Heart right ventricle (tissue), 16 donors: Measurements from ENCODE around the gene TICRR. TPM values are rescaled to one million over a fixed set of nuclear protein-coding genes. Genes with fewer than 3 reads are reported as not detected.
"Not testable (repeated sequence)": the region's sequence is repeated elsewhere in the genome, so short reads cannot be mapped to it uniquely, and the experiment has no call there.

Source experiments
- ATAC-seq, 8 donors: fragments of 200-7000 bp; cut with Tn5 transposase; one replicate each; pipeline ENCODE4 v1.9.1; 2020; ENCODE audit warnings: mild to moderate bottlenecking in 8 of 8, moderate library complexity in 8 of 8, moderate number of reproducible peaks in 1 of 8
- DNase-seq, 2 donors: peaks; one replicate each; pipeline ENCODE4 v3.0.0-alpha.2; 2020
- H3K27ac ChIP-seq, 10 donors: fragments of 200-600 bp; sonication (generic) in 2 of 10; one replicate each; pipeline versions ENCODE4 v1.5.0 to v1.8.0; 2020 to 2022; ENCODE audit warnings: mild to moderate bottlenecking in 3 of 10
- H3K27me3 ChIP-seq, 7 donors: fragments of 200-600 bp; one replicate each; pipeline ENCODE4 v1.8.0; 2021 to 2022; ENCODE audit warnings: mild to moderate bottlenecking in 2 of 7
- H3K36me3 ChIP-seq, 9 donors: fragments of 200-600 bp; sonication (generic) in 1 of 9; one replicate each; pipeline versions ENCODE4 v1.5.0 to v1.8.0; 2020 to 2022; ENCODE audit warnings: mild to moderate bottlenecking in 2 of 9
- H3K4me1 ChIP-seq, 9 donors: fragments of 200-600 bp; sonication (generic) in 1 of 9; one replicate each; pipeline versions ENCODE4 v1.5.0 to v1.8.0; 2020 to 2022; ENCODE audit warnings: mild to moderate bottlenecking in 4 of 9
- H3K4me3 ChIP-seq, 10 donors: fragments of 200-600 bp; sonication (generic) in 2 of 10; one replicate each; pipeline versions ENCODE4 v1.5.0 to v1.8.0; 2020 to 2022; ENCODE audit warnings: mild to moderate bottlenecking in 7 of 10, moderate library complexity in 2 of 10
- H3K9me3 ChIP-seq, 11 donors: fragments of 200-600 bp in 10 of 11; sonication (generic) in 2 of 11; one replicate each; pipeline versions ENCODE4 v1.5.0 to v1.8.0; 2013 to 2022; ENCODE audit warnings: mild to moderate bottlenecking in 2 of 11, control low read depth in 1 of 11, moderate library complexity in 1 of 11
- WGBS, 2 donors: extraction: QIAGEN DNeasy Blood & Tissue Kit; methylation state at CpG; one replicate each; pipeline ENCODE4 v1.1.7; 2013; ENCODE audit warnings: inconsistent platforms in 1 of 2; 5-methylcytosine and 5-hydroxymethylcytosine counted together
- intact Hi-C, 10 donors: fragments of 100-400 bp; cut with DNase I; formaldehyde crosslinking; loops; one replicate each; pipeline versions ENCODE4 v1.11.1 to v1.14.2; 2022
- polyA plus RNA-seq, 2 donors: library from polyadenylated mRNA; stranded (reverse); fragments of 200-250 nt; gene quantifications; one replicate each; pipeline ENCODE4 v1.2.3, GENCODE V29; 2013
- total RNA-seq, 10 donors: library from RNA; stranded (reverse); fragmentation: NEBNext Ultra II Directional in 3 of 10; extraction: Animal tissue kit (Norgen Biotek cat#: 25700) in 3 of 10; gene quantifications; one replicate each; pipeline versions ENCODE4 v1.2.1 to v1.2.4, GENCODE V29; 2021 to 2023
- TF ChIP-seq, protein P1 (sequence below), 9 donors: fragments of 200-600 bp; sonication (generic) in 2 of 9; IDR thresholded peaks; one replicate each; pipeline versions ENCODE4 v1.5.0 to v1.8.0; 2021 to 2022; ENCODE audit warnings: antibody characterized with exemption in 9 of 9, mild to moderate bottlenecking in 5 of 9, moderate library complexity in 1 of 9
- donor health status: Arrhythmogenic right ventricular cardiomyopathy.
- donor health status: ischemic (EF 13 %, LVEDD 7.1; RV severe dilation, severe dysfunction).
- donor health status: healthy with polysubstance abuse.
- donor health status: DM: no; HTN: yes; CAD: no.
- donor health status: DM: no; HTN: no; CAD: no.
- donor health status: ischemic (EF 25% LVEDD 6.9; RV normal size, moderate dysfunction).
- donor health status: ischemic (EF 25% LVEDD 5.7; RV mildly dilated, moderate dysfunction).
- donor health status: healthy.
- donor health status: DM: yes; HTN: yes; CAD: no.
- donor health status: Ischemic cardiomyopathy.
- donor health status: ischemic (EF 35%, LVEDD 5.7; RV mildly dilated, moderate dysfunction).
- donor health status: nonischemic (EF 11% LVEDD 7.7; RV severe dilation, severe dysfunction).
- donor health status: DM: yes; HTN: yes; CAD: no.
- donor health status: PGD.
- donor health status: ischemic (EF 29% LVEDD 5.4; RV normal size, mild dysfunction).
- donor health status: nonischemic (EF 23%, LVEDD 6.1; RV moderate dilation, normal function).

The TICRR gene
- total and polyA plus RNA-seq, 12 donors: under 0.01 to 0.93 (median 0.05) TPM; not detected in 6

DNA sequence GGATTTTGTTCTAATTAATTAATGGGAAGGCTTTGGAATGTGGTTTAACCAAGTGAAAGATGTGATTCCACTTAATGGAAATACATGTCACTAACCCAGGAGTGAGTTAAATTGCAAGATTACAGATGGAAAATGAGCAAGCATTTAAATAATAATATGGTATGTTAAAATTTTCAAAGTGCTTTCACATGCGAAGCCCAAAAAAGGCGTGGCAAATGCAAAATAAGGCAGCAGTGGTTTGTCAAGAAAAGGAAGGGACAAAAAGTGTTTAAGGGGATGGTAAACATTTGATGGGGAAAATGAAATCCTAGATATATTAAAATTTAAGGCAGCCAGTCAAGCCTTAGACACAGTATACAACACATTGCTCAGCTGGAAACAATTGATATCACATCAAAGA lies 2.9 kb downstream of the TICRR start:
- ATAC-seq (no peak), DNase-seq (no peak)
- WGBS, 2 donors: 90 to 95% methylated on average over 2 of the region's 2 CpGs
- peaks cover 8 to 20% (median 10%) of the 10 kb centered on the region in 9 donors for H3K4me1 ChIP-seq
- H3K4me3 ChIP-seq: no peak overlapping the region
- H3K27me3 ChIP-seq: no peaks in the 10 kb centered on the region
- intact Hi-C loops: no loop called here
- TF ChIP-seq, protein P1, sequence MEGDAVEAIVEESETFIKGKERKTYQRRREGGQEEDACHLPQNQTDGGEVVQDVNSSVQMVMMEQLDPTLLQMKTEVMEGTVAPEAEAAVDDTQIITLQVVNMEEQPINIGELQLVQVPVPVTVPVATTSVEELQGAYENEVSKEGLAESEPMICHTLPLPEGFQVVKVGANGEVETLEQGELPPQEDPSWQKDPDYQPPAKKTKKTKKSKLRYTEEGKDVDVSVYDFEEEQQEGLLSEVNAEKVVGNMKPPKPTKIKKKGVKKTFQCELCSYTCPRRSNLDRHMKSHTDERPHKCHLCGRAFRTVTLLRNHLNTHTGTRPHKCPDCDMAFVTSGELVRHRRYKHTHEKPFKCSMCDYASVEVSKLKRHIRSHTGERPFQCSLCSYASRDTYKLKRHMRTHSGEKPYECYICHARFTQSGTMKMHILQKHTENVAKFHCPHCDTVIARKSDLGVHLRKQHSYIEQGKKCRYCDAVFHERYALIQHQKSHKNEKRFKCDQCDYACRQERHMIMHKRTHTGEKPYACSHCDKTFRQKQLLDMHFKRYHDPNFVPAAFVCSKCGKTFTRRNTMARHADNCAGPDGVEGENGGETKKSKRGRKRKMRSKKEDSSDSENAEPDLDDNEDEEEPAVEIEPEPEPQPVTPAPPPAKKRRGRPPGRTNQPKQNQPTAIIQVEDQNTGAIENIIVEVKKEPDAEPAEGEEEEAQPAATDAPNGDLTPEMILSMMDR (IDR thresholded peaks at IDR 0.05): no peak
- no peak overlapping the region for H3K27ac ChIP-seq
- H3K9me3 ChIP-seq: no peaks in the 10 kb centered on the region
- peaks cover 0 to 2% (median 0%) of the 10 kb centered on the region in 9 donors for H3K36me3 ChIP-seq

DNA sequence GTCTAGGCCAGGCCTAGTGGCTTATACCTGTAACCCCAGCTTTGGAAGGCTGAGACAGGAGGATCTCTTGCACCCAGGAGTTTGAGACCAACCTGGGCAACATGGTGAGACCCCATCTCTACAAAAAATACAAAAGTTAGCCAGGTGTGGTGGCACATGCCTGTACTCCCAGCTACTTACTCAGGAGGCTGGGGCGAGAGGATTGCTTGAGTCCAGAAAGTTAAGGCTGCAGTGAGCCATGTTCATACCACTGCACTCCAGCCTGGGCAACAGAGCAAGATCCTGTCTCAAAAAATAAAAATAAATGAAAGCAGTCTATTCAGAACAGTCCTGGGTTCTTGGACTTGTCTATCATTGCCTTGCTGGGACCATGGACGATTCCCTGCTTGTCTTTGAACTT lies 5.5 kb downstream of the TICRR start:
- DNase-seq, H3K9me3 ChIP-seq, intact Hi-C loops, H3K27ac ChIP-seq, H3K27me3 ChIP-seq, ATAC-seq, H3K4me3 ChIP-seq: not testable (repeated sequence)
- WGBS, 2 donors: 91 to 94% methylated on average over 2 of the region's 2 CpGs
- H3K4me1 ChIP-seq: peaks cover 6 to 12% (median 7%) of the 10 kb centered on the region in 9 donors
- H3K36me3 ChIP-seq: peaks cover 0 to 24% (median 0%) of the 10 kb centered on the region in 9 donors

DNA sequence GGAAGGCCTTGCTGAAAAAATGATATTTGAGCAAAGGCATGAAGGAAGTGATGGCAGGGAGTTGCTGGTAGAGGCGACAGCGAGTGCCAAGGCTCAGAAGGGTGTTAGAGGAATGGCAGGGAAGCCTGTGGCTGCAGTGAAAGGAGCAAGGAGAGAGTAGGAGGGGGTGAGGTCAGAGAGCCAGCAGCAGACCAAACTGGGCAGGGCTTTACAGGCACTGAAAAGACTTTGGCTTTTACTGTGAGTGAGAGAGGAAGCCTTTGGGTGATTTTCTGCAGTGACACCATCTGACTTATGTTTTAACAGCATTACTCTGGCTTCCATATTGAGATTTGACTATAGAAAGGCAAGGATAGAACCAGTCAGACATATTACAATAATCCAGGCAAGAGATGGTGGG lies 11.4 kb downstream of the TICRR start:
- DNase-seq (no peak), ATAC-seq (no peak)
- TF ChIP-seq, protein P1 (IDR thresholded peaks at IDR 0.05): no peak
- H3K27me3 ChIP-seq: peaks cover 0 to 5% (median 0%) of the 10 kb centered on the region in 7 donors
- intact Hi-C loops: no loop called here
- no peak overlapping the region for H3K4me3 ChIP-seq
- peaks cover 0 to 47% (median 0%) of the 10 kb centered on the region in 9 donors for H3K36me3 ChIP-seq
- 97 to 99% methylated on average over 2 of the region's 2 CpGs for WGBS, 2 donors
- no peaks in the 10 kb centered on the region for H3K4me1 ChIP-seq
- no peak overlapping the region for H3K27ac ChIP-seq
- no peaks in the 10 kb centered on the region for H3K9me3 ChIP-seq

DNA sequence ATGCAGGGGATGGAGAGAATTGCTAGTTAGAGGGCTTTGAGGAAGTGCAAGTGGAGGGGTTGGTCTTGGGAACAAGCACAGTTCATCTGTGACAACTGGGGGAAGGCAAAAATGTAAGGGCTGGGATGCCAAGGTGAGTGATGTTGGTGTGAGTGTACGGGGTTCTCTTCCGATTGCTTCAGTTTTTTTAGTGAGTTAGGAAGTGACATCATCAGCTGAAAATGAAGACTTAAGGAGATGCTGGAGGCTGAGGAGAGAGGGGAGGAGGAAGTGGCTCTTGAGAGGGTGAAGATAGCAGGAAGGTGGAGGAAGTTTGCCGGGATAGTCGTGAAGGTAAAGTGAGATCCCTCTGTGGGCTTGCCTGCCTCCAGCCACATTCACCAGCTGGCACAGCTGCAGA lies 12.7 kb downstream of the TICRR start:
- Histone ChIP-seq H3K4me3 (no peak overlapping the region), H3K36me3 (peaks cover 0 to 51% (median 0%) of the 10 kb centered on the region in 9 donors), H3K27ac (no peak overlapping the region), H3K9me3 (no peaks in the 10 kb centered on the region), H3K27me3 (peaks cover 0 to 5% (median 0%) of the 10 kb centered on the region in 7 donors), H3K4me1 (no peaks in the 10 kb centered on the region)
- DNase-seq: no peak
- 52 to 57% methylated on average over 4 of the region's 4 CpGs for WGBS, 2 donors
- no peak for ATAC-seq
- TF ChIP-seq, protein P1 (IDR thresholded peaks at IDR 0.05): no peak
- intact Hi-C loops: no loop called here

DNA sequence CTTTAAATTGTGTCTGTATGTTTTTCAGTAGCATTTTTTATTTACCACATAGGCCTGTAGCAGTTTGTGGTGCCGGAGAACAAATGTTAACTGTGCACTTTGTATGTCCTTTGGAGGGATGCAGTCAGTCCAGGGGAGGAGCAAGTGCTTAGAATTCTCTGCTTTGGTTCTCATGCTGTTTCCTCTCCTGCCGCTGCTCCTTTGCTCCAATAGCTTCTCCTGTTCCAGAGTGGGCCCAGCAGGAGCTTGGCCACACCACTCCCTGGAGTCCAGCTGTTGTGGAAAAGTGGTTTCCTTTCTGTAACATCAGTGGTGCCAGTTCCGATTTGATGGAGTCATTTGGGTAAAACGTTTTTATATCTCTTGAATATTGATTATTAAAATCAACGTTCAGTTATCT lies 16.6 kb downstream of the TICRR start:
- no peaks in the 10 kb centered on the region for H3K4me1 ChIP-seq
- H3K4me3 ChIP-seq: no peak overlapping the region
- H3K27me3 ChIP-seq: peaks cover 0 to 5% (median 0%) of the 10 kb centered on the region in 7 donors
- H3K36me3 ChIP-seq: peaks cover 0 to 54% (median 0%) of the 10 kb centered on the region in 9 donors
- intact Hi-C loops: no loop called here
- H3K9me3 ChIP-seq: no peaks in the 10 kb centered on the region
- ATAC-seq: no peak
- 80 to 82% methylated on average over 5 of the region's 5 CpGs for WGBS, 2 donors
- TF ChIP-seq, protein P1 (IDR thresholded peaks at IDR 0.05): no peak
- H3K27ac ChIP-seq: no peak overlapping the region
- no peak for DNase-seq
